CD4-positive, alpha-beta memory T cell (primary cell): ENCODE measurements around the gene SKIL. TPM values are rescaled to one million over a fixed set of nuclear protein-coding genes. Genes with fewer than 3 reads are reported as not detected.

Experiments
- CTCF ChIA-PET: fragments of 350-600 bp; sonication (Branson Sonifier 250); formaldehyde crosslinking; loops from one replicate; lab custom pipeline; 2021; ENCODE audit warnings: inconsistent platforms; ENCODE audit not compliant: partially characterized antibody; lab: Charles Lee
- POLR2A ChIA-PET: fragments of 350-600 bp; sonication (Branson Sonifier 250); formaldehyde crosslinking; loops from one replicate; lab custom pipeline; 2021; ENCODE audit not compliant: partially characterized antibody; lab: Charles Lee
- DNase-seq, 5 donors: peaks; one replicate each; pipeline versions ENCODE4 v3.0.0 to v3.0.0-alpha.2; 2020 to 2022; ENCODE audit warnings: mixed read lengths in 1 of 5
- H3K27ac ChIP-seq: one replicate; pipeline ENCODE4 v1.7.0; 2013; ENCODE audit warnings: low read depth, low read length
- H3K27me3 ChIP-seq: 2 replicates; pipeline ENCODE4 v1.7.0; 2013; ENCODE audit warnings: mild to moderate bottlenecking, low read length, moderate library complexity; ENCODE audit not compliant: insufficient read depth
- H3K36me3 ChIP-seq: 2 replicates; pipeline ENCODE4 v1.7.0; 2013; ENCODE audit warnings: mild to moderate bottlenecking, low read length, moderate library complexity; ENCODE audit not compliant: insufficient read depth
- H3K4me1 ChIP-seq: 2 replicates; pipeline ENCODE4 v1.7.0; 2013; ENCODE audit warnings: mild to moderate bottlenecking, low read length, moderate library complexity; ENCODE audit not compliant: insufficient read depth
- H3K4me3 ChIP-seq, 2 donors: one replicate each; pipeline ENCODE4 v1.7.0; 2013; ENCODE audit warnings: low read length in 2 of 2, mild to moderate bottlenecking in 1 of 2
- H3K9me3 ChIP-seq, 2 donors: one replicate each; pipeline ENCODE4 v1.7.0; 2013; ENCODE audit warnings: low read length in 2 of 2, control low read depth in 1 of 2; ENCODE audit not compliant: control insufficient read depth in 1 of 2
- H3K27ac Mint-ChIP-seq, 7 donors: one replicate each; pipeline ENCODE4 v1.8.0; 2020 to 2021; ENCODE audit warnings: mixed read lengths in 7 of 7, mild to moderate bottlenecking in 6 of 7, inconsistent platforms in 3 of 7, moderate library complexity in 3 of 7
- H3K27me3 Mint-ChIP-seq, 2 donors: one replicate each; pipeline ENCODE4 v1.8.0; 2020 to 2021; ENCODE audit warnings: mixed read lengths in 2 of 2
- H3K36me3 Mint-ChIP-seq, 2 donors: one replicate each; pipeline ENCODE4 v1.8.0; 2020 to 2021; ENCODE audit warnings: mixed read lengths in 2 of 2, inconsistent platforms in 1 of 2, mild to moderate bottlenecking in 1 of 2
- H3K4me1 Mint-ChIP-seq, 4 donors: one replicate each; pipeline ENCODE4 v1.8.0; 2020 to 2021; ENCODE audit warnings: mixed read lengths in 4 of 4, mild to moderate bottlenecking in 1 of 4
- H3K4me3 Mint-ChIP-seq, 8 donors: one replicate each; pipeline ENCODE4 v1.8.0; 2020 to 2021; ENCODE audit warnings: mixed read lengths in 8 of 8, mild to moderate bottlenecking in 7 of 8, moderate library complexity in 6 of 8, inconsistent platforms in 3 of 8
- H3K9me3 Mint-ChIP-seq, 8 donors: one replicate each; pipeline ENCODE4 v1.8.0; 2020 to 2021; ENCODE audit warnings: mixed read lengths in 8 of 8, mild to moderate bottlenecking in 5 of 8, inconsistent platforms in 3 of 8, moderate library complexity in 1 of 8
- intact Hi-C: fragments of 100-400 bp; cut with micrococcal nuclease; formaldehyde crosslinking; loops from one replicate; pipeline ENCODE4 v1.15.1; 2023
- polyA plus RNA-seq, 2 donors: library from polyadenylated mRNA; unstranded; fragments of 300-500 nt; fragmentation: Illumina TruSeq; gene quantifications; one replicate each; pipeline ENCODE4 v1.2.3, GENCODE V29; 2021
- total RNA-seq, 2 experiments: library from RNA; stranded (reverse); gene quantifications; one replicate each; pipeline ENCODE4 v1.2.3, GENCODE V29; 2021

SKIL gene
- total and polyA plus RNA-seq, 4 experiments from 2014 or later = 2.5 to 60.4 (median 31.8) TPM

DNA sequence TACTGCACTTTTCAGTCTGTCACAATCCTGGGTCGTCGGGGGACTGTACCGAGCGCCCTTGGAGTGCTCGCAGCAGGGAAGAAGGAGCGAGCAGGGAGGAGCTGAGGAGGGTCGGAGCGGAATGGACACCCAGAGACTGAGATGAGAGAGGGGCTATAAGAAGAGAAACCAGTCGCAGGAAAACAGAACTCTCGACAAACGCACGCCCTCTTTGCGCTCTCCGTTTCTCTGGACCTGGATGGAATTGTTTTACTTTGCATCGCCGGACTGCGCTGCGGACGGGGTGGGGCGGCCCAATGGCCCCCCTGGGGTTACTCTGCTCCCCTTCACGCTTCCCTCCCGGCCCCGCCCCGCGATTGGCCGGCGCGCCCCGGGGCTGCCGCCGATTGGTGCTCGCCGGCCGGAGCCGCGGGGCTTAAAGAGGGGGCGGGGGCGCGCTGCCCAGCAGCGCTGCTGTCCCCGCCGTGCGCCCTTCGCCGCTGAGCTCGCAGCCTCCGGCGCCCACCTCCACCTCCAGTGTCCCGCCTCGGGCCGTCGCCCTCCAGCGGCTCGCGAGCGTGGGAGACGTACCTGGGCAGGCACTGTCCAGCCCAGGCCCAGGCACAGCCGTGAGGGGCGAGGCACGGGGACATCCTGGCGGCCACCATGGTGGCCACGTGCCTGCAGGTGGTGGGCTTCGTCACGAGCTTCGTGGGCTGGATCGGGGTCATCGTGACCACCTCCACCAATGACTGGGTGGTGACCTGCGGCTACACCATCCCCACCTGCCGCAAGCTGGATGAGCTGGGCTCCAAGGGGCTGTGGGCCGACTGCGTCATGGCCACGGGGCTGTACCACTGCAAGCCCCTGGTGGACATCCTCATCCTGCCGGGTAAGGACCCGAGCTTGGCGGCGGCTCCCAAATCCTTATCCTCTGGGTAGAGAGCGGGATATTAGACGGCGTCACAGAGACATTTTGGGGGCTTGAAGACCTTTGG is 61.2 kb downstream of the SKIL start, which contains the start of gene CLDN11:
CLDN11 (plus strand) TSS at position 447 of the 977 bp plus-strand sequence; CDS start at position 646, 199 bp downstream.
- POLR2A ChIA-PET = interaction anchor here (1.6 kb wide), 1 partner anchor 61 kb away, joined by 3 read pairs; the partner anchor contains the start of gene SKIL
- DNase-seq = no peak
- H3K27ac ChIP-seq = no peak within 1 kb of the TSS
- no peaks in the 10 kb centered on the region for H3K36me3 ChIP-seq
- peaks cover 22% of the 10 kb centered on the region for H3K4me1 ChIP-seq
- no peaks in the 10 kb centered on the region for H3K36me3 Mint-ChIP-seq
- no peak within 1 kb of the TSS for H3K27ac Mint-ChIP-seq
- intact Hi-C loops = no loop called here
- no peak within 1 kb of the TSS for H3K4me3 ChIP-seq
- peaks cover 30 to 32% of the 10 kb centered on the region in 2 donors for H3K27me3 Mint-ChIP-seq
- H3K4me1 Mint-ChIP-seq = peaks cover 8 to 13% (median 11%) of the 10 kb centered on the region in 4 donors
- peaks cover 9% of the 10 kb centered on the region for H3K27me3 ChIP-seq
- no peaks in the 10 kb centered on the region for H3K9me3 ChIP-seq
- peak within 1 kb of the TSS; percentile 66 to 85 (median 80) for H3K4me3 Mint-ChIP-seq
- H3K9me3 Mint-ChIP-seq = no peaks in the 10 kb centered on the region
- CTCF ChIA-PET = interaction anchor here (1.5 kb wide), 1 partner anchor 11 kb away, joined by 4 read pairs; no protein-coding TSS in a partner anchor

DNA sequence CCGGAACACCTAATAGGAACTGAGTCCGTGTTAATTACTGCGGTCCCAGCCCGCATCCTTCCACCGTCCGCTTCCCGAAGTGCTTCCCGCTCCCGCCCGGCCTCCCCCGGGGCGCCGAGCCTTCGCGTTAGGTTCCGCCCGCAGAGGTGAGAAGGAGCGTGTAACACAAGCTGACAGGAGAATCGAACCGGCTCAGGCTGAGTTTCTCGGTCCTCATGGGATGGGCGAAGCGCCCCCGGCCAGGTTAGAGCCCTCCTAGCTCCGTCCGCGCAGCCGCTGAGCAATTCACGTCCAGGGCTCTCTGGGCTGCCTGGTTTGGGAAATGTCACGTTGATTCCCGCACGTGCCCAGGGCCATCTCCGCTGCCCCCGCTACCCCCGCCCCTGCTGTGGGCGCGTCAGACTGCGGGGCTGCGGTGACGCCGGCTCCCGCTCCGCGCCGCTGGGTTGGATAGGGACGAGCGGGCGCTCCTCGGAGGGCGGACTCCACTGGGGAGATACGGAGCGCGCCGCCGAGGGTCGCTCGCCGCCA is 62.1 kb downstream of the SKIL start:
- peaks cover 9% of the 10 kb centered on the region for H3K27me3 ChIP-seq
- intact Hi-C loops = no loop called here
- no peak overlapping the region for H3K27ac Mint-ChIP-seq
- DNase-seq = no peak
- H3K4me1 Mint-ChIP-seq = peaks cover 8 to 13% (median 11%) of the 10 kb centered on the region in 4 donors
- H3K4me3 Mint-ChIP-seq = peak overlapping the region in 7 of 8 donors; percentile 29 to 66 (median 47)
- no peaks in the 10 kb centered on the region for H3K9me3 ChIP-seq
- peaks cover 33% of the 10 kb centered on the region in 2 donors for H3K27me3 Mint-ChIP-seq
- H3K9me3 Mint-ChIP-seq = no peaks in the 10 kb centered on the region
- H3K4me1 ChIP-seq = peaks cover 22% of the 10 kb centered on the region
- no peaks in the 10 kb centered on the region for H3K36me3 Mint-ChIP-seq
- POLR2A ChIA-PET = interaction anchor here (1.6 kb wide), 1 partner anchor 62 kb away, joined by 3 read pairs; the partner anchor contains the start of gene SKIL
- no peaks in the 10 kb centered on the region for H3K36me3 ChIP-seq
- no peak overlapping the region for H3K4me3 ChIP-seq
- no peak overlapping the region for H3K27ac ChIP-seq
- CTCF ChIA-PET = no interaction called here

DNA sequence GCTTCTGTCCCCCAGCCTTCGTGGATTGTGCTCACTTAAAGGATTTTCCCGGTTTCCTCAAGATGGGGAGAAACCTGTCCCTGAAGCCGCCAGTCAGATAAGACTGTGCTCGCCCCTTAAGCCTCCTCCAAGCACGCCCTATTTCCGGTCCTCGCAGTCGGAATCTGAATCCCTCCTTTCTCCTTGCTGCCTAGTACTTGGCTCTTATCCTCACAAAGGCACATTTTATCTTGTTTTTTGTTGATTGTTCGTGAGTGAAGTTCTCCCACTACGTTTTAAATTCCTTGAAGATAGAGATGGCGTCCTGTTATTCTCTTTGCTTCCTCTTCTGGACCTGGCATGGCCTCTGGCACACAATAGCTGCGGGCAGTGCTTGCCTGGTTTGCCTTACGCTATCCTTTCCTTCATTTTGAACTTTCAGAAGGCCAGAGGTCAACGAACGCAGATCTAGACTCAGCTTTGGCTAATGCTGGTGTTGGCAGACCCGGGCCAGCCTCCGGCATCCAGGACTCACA is 62.8 kb downstream of the SKIL start:
- POLR2A ChIA-PET = no interaction called here
- Histone ChIP-seq H3K27me3 (peaks cover 9% of the 10 kb centered on the region), H3K36me3 (no peaks in the 10 kb centered on the region), H3K4me1 (peaks cover 22% of the 10 kb centered on the region), H3K9me3 (no peaks in the 10 kb centered on the region), H3K27ac (no peak overlapping the region), H3K4me3 (no peak overlapping the region)
- Mint-ChIP-seq H3K9me3 (no peaks in the 10 kb centered on the region), H3K4me3 (peak overlapping the region in 7 of 8 donors; percentile 33 to 75 (median 63)), H3K36me3 (no peaks in the 10 kb centered on the region), H3K27me3 (peaks cover 33 to 34% of the 10 kb centered on the region in 2 donors), H3K4me1 (peaks cover 8 to 13% (median 11%) of the 10 kb centered on the region in 4 donors), H3K27ac (peak overlapping the region in 1 of 7 donors; percentile 42)
- CTCF ChIA-PET = no interaction called here
- intact Hi-C loops = no loop called here
- DNase-seq = no peak

DNA sequence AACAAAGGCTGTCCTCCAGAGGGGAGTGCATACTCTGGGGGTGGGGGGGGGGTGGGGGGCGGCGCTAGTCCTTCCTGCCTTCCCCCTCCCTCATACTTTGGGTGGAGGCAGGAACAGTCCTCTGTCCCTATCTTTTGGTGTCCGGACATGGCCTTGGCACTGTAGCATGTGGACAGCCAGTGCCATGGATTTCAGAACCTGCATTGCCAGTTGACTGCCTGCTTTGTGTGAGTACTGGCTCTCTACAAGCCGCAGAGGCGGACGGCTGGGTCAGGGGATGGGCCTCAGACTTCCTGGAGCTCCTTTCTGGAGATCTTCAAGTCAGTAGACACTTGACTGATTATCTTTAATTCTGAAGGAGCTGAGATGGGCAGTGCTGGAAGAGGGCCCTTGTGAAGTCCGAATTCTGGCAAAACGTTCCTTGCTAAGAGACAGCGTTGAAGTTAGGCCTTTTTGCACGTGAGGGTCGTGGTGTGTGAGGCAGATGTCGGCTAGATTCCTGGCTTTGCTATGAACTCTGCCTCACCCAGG is 63.7 kb downstream of the SKIL start:
- POLR2A ChIA-PET = no interaction called here
- Histone ChIP-seq H3K4me3 (no peak overlapping the region), H3K4me1 (peaks cover 22% of the 10 kb centered on the region), H3K9me3 (no peaks in the 10 kb centered on the region), H3K27me3 (peaks cover 9% of the 10 kb centered on the region), H3K27ac (no peak overlapping the region), H3K36me3 (no peaks in the 10 kb centered on the region)
- DNase-seq = no peak
- Mint-ChIP-seq H3K4me1 (peaks cover 8 to 13% (median 11%) of the 10 kb centered on the region in 4 donors), H3K9me3 (no peaks in the 10 kb centered on the region), H3K27me3 (peaks cover 30 to 31% of the 10 kb centered on the region in 2 donors), H3K36me3 (no peaks in the 10 kb centered on the region), H3K4me3 (no peak overlapping the region), H3K27ac (no peak overlapping the region)
- intact Hi-C loops = no loop called here
- CTCF ChIA-PET = no interaction called here

DNA sequence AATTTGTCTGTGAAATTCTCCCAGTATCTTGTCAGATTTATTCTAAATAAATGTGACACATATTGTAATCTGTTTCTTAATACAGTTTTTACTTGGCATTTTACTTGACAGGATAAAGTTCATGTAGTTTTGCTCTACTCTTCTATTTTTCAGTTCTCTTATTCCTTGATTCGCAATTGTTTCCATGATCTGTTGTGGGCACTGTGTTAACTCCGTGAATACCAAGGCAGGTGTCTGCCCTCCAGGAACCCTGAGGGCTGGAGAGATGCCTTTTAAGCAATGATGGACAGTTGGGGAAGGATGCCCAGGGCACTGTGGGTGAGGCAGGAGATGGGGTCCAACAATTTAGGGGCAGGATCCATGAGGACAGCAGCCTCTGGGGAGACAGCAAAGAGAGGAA is 64.2 kb downstream of the SKIL start:
- Mint-ChIP-seq H3K27me3 (peaks cover 30% of the 10 kb centered on the region in 2 donors), H3K36me3 (no peaks in the 10 kb centered on the region), H3K9me3 (no peaks in the 10 kb centered on the region), H3K4me1 (peaks cover 8 to 13% (median 11%) of the 10 kb centered on the region in 4 donors), H3K27ac (peak overlapping the region in 1 of 7 donors; percentile 53), H3K4me3 (no peak overlapping the region)
- no peak for DNase-seq
- Histone ChIP-seq H3K27ac (no peak overlapping the region), H3K4me1 (peaks cover 22% of the 10 kb centered on the region), H3K4me3 (no peak overlapping the region), H3K27me3 (peaks cover 9% of the 10 kb centered on the region), H3K9me3 (no peaks in the 10 kb centered on the region), H3K36me3 (no peaks in the 10 kb centered on the region)
- intact Hi-C loops = no loop called here
- ChIA-PET POLR2A (no interaction called here), CTCF (no interaction called here)

DNA sequence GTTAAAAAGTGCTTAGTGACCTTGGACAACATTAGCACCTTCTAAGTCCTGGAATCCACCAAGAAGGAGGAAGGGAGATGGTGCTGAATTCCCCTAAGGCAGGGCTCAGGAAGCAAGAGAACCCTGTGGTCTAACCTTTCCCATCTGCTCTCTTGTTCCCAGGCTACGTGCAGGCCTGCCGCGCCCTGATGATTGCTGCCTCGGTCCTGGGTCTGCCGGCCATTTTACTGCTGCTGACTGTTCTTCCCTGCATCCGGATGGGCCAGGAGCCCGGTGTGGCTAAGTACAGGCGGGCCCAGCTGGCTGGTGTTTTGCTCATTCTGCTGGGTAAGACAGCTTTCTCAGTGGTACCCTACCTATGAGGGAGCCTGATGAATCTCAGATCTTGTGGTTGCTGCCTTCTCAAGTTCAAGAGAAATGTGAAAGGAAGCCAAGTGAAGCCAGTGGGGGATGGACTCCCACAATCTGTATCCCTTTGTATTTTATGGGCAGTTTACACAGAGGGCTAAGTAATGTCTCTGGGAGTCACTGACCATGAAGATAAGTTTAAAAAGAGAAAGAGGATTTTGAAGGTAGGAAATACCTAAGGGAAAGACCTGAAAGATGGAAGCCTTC is 65.6 kb downstream of the SKIL start:
- Mint-ChIP-seq H3K4me3 (no peak overlapping the region), H3K27me3 (peaks cover 21% of the 10 kb centered on the region in 2 donors), H3K4me1 (peaks cover 8 to 13% (median 11%) of the 10 kb centered on the region in 4 donors), H3K36me3 (no peaks in the 10 kb centered on the region), H3K27ac (no peak overlapping the region), H3K9me3 (no peaks in the 10 kb centered on the region)
- ChIA-PET CTCF (interaction anchor here (5.3 kb wide), 1 partner anchor 10 kb away, joined by 24 read pairs; no protein-coding TSS in a partner anchor), POLR2A (no interaction called here)
- H3K4me1 ChIP-seq = peaks cover 22% of the 10 kb centered on the region
- no peak for DNase-seq
- H3K36me3 ChIP-seq = no peaks in the 10 kb centered on the region
- no peak overlapping the region for H3K4me3 ChIP-seq
- no peaks in the 10 kb centered on the region for H3K9me3 ChIP-seq
- H3K27me3 ChIP-seq = peaks cover 9% of the 10 kb centered on the region
- H3K27ac ChIP-seq = no peak overlapping the region
- intact Hi-C loops = no loop called here
